Stimulated activated CD8-positive, alpha-beta memory T cell treated with anti-CD3 and anti-CD28 coated beads, Interleukin-15, amount 100 ng/mL, for 4 hours (primary cell): ENCODE results near the gene LCN10.

Experiments used
- DNase-seq, 2 donors: peaks; one replicate each; pipeline ENCODE4 v3.0.0-alpha.2; 2020; ENCODE audit warnings: low read depth in 2 of 2

LCN10 gene

GRCh38 chr9:136700304-136700703 lies 42.4 kb downstream of the LCN10 start:
- no peak for DNase-seq

GRCh38 chr9:136698635-136699246 lies 44.0 kb downstream of the LCN10 start:
- no peak for DNase-seq

GRCh38 chr9:136697821-136698526 lies 44.8 kb downstream of the LCN10 start:
- no peak for DNase-seq

- no peak for DNase-seq
These were observed 45.5 kb downstream of the LCN10 start for GRCh38 chr9:136697146-136697820.

GRCh38 chr9:136696502-136696901 lies 46.2 kb downstream of the LCN10 start:
- no peak for DNase-seq

- no peak for DNase-seq
These were observed 46.8 kb downstream of the LCN10 start for GRCh38 chr9:136695955-136696354.

- no peak for DNase-seq
These were observed 47.3 kb downstream of the LCN10 start for GRCh38 chr9:136695435-136695895.

GRCh38 chr9:136694872-136695247 lies 47.9 kb downstream of the LCN10 start:
- no peak for DNase-seq

- no peak for DNase-seq
These were observed 48.4 kb downstream of the LCN10 start for GRCh38 chr9:136694163-136694871.

GRCh38 chr9:136693490-136694162 lies 49.1 kb downstream of the LCN10 start:
- DNase-seq: no peak

- DNase-seq: no peak
These were observed 49.6 kb downstream of the LCN10 start for GRCh38 chr9:136693135-136693489.

GRCh38 chr9:136692185-136693134 lies 50.3 kb downstream of the LCN10 start:
- no peak for DNase-seq

- DNase-seq: no peak
These were observed 51.2 kb downstream of the LCN10 start for GRCh38 chr9:136691316-136692184.

- DNase-seq: no peak
These were observed 51.9 kb downstream of the LCN10 start for GRCh38 chr9:136690806-136691261.

- no peak for DNase-seq
These were observed 52.5 kb downstream of the LCN10 start for GRCh38 chr9:136690104-136690805.

- DNase-seq: no peak
These were observed 53.7 kb downstream of the LCN10 start for GRCh38 chr9:136689108-136689460.

GRCh38 chr9:136688274-136689107 lies 54.2 kb downstream of the LCN10 start:
- no peak for DNase-seq
